Brain microvascular endothelial cell (primary cell): ENCODE results near the gene RIT2.

ENCODE experiments used
- DNase-seq: peaks from one replicate; pipeline ENCODE4 v3.0.0-alpha.2; 2020
- H3K27ac ChIP-seq: fragments of 250-450 bp; sonication (Bioruptor Pico); 2 replicates; pipeline ENCODE4 v1.5.1; 2020; ENCODE audit warnings: mild to moderate bottlenecking, moderate library complexity
- H3K27me3 ChIP-seq: fragments of 250-450 bp; sonication (Bioruptor Pico); replicated peaks from 2 replicates; pipeline ENCODE4 v1.5.1; 2020; ENCODE audit warnings: mild to moderate bottlenecking
- H3K36me3 ChIP-seq: fragments of 250-450 bp; sonication (Bioruptor Pico); replicated peaks from 2 replicates; pipeline ENCODE4 v1.5.1; 2020; ENCODE audit warnings: mild to moderate bottlenecking
- H3K4me3 ChIP-seq: 2 replicates; pipeline ENCODE4 v1.5.1; 2011; ENCODE audit warnings: low read depth, mild to moderate bottlenecking, control low read depth, low read length, moderate library complexity
- CTCF ChIP-seq: IDR thresholded peaks from 2 replicates; pipeline ENCODE4 v1.5.1; 2011; ENCODE audit warnings: low read depth, mild to moderate bottlenecking, moderate library complexity, low read length, control low read depth, inconsistent platforms; ENCODE audit errors: missing control alignments
- in situ Hi-C: cut with HindIII; loops from 2 replicates; pipeline ENCODE4 v1.10.0; 2017; ENCODE audit warnings: low sequenced_read_pairs, low pct_ligation_motif_present

Gene RIT2

GRCh38 chr18:43115076-43115921 lies at the start of gene RIT2:
TSS of gene RIT2 (minus strand) at chr18:43115685.
- in situ Hi-C loops, result no loop called here
- Histone ChIP-seq H3K4me3 (no peak within 1 kb of the TSS), H3K27me3 (no peaks in the 10 kb centered on the region), H3K36me3 (no peaks in the 10 kb centered on the region), H3K27ac (no peak within 1 kb of the TSS)
- no peak for DNase-seq
- TF ChIP-seq CTCF, result no peak

- Histone ChIP-seq H3K36me3 (no peaks in the 10 kb centered on the region), H3K4me3 (no peak overlapping the region), H3K27ac (peak overlapping the region; percentile 57), H3K27me3 (no peaks in the 10 kb centered on the region)
- in situ Hi-C loops, result no loop called here
- DNase-seq, result peak; percentile 73
- no peak for TF ChIP-seq CTCF
Observed at GRCh38 chr18:43161528-43161927, 46.0 kb upstream of the RIT2 start.

DNA sequence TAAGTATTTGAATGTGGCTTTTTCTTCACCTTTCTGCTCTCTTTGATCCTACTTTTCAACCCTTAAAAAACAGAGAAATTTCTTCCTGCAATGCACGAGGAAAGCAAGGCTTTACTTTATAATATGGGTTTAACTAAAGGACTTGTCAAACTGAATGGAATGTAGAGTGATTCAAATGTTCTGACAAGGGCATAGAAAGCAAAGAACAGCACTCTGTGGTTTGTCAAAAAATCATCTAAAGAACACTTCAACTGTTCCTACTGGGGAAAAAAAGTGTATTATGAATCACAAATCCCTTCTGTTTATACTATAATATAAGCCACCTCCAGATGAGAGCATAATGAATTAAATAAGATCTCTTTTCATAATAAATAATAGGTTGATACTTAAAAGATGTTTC lies 45.0 kb upstream of the RIT2 start:
- TF ChIP-seq CTCF, result no peak
- Histone ChIP-seq H3K36me3 (no peaks in the 10 kb centered on the region), H3K4me3 (no peak overlapping the region), H3K27ac (peak overlapping the region; percentile 57), H3K27me3 (no peaks in the 10 kb centered on the region)
- in situ Hi-C loops, result no loop called here
- peak; percentile 16 for DNase-seq

DNA sequence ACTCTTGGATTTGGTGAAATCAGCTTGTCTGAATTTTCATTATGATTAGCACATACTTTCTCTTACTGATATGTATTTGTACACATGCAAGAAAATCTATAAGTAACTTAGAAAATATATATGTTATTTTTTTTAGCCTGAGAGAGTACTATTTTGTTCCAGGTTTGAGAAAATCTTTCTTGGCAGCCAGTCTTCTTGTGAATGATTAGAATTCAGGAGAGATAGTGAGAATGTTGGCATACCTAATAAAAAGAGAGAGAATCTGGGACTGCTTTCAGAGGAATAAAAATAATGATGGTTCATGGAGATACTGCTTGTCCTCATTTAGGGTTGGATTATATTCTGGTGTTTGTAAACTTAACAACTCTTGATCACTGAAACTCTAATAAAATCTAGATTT lies 44.4 kb upstream of the RIT2 start:
- TF ChIP-seq CTCF, result no peak
- Histone ChIP-seq H3K4me3 (no peak overlapping the region), H3K27ac (peak overlapping the region; percentile 57), H3K27me3 (no peaks in the 10 kb centered on the region), H3K36me3 (no peaks in the 10 kb centered on the region)
- in situ Hi-C loops, result no loop called here
- no peak for DNase-seq

DNA sequence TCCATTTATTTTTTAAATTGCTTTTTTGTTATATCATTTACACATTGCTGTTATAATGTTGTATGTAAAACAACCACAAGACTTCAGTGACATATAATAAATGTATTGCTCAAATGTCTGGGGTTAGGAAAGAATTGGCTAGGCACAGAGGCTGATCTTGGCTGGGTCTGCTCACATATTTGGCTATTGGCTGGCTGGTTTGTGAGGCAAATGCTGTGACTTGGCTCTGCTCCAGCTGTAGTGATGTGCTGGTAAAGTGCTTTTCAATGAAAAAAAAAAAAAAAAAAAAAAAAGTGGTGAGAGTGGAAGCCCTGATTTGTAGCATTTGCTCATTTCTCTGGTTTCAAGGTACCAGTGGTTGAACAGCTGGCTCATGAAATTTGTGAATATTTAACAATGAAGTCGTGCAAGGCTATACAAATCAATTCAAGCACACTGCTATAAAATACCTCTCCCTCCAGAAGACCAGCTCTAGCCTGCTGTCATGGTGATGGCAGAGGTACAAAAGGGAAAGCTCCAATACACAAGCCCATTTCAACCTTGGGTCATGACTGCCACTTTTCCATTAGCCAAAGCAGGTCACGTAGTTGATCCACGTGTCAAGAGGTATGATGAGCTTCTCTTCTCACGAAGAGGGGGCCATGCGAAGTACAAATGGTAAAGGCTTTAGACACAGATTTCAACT lies 43.7 kb upstream of the RIT2 start:
- Histone ChIP-seq H3K4me3 (no peak overlapping the region), H3K27me3 (no peaks in the 10 kb centered on the region), H3K36me3 (no peaks in the 10 kb centered on the region), H3K27ac (no peak overlapping the region)
- in situ Hi-C loops, result no loop called here
- peak; percentile 18 for DNase-seq
- no peak for TF ChIP-seq CTCF
